ENCODE results near the gene IQGAP2.

IQGAP2 gene

GRCh38 chr5:76555114-76555513, 152.0 kb downstream of the IQGAP2 start:
- no peaks in the 10 kb centered on the region for H3K27me3 ChIP-seq (ENCODE audit: control insufficient read depth in 5 of 5, insufficient read depth in 4 of 5, low read length in 5 of 5)
- H3K4me1 ChIP-seq (ENCODE audit: control insufficient read depth in 5 of 5, insufficient read depth in 5 of 5, low read length in 5 of 5): peaks cover 0 to 3% (median 0%) of the 10 kb centered on the region in 5 donors
- H3K4me3 ChIP-seq (ENCODE audit: low read depth in 1 of 5, low read length in 5 of 5): no peak overlapping the region
- no peaks in the 10 kb centered on the region for H3K9me3 ChIP-seq (ENCODE audit: control insufficient read depth in 5 of 5, low read length in 5 of 5)
- no peaks in the 10 kb centered on the region for H3K36me3 ChIP-seq (ENCODE audit: control insufficient read depth in 5 of 5, insufficient read depth in 5 of 5, low read length in 5 of 5)
- no peak overlapping the region for H3K27ac ChIP-seq (ENCODE audit: low read depth, low read length)
- no peak overlapping the region for H3K9ac ChIP-seq (ENCODE audit: low read length in 5 of 5)

DNA sequence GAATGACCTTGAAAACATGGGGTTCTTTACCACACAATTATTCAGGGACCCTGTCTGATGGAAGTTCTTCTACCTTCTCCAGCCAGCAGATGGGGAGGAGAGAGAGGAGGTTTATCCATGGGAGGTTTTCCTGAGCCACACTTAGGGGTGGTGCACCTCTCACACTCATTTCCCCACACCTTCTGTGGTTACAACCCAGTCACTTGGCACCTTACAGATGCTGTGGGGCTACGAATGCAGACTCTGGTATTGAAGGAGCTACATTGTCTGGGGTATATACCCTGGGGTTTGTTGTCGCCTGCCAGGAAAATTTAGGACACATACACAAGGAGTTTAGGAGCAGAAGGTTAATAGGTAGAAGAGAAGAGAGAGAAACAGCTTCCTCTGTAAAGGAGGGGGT, 152.6 kb downstream of the IQGAP2 start:
- Histone ChIP-seq H3K9me3 (ENCODE audit: control insufficient read depth in 5 of 5, low read length in 5 of 5) (no peaks in the 10 kb centered on the region), H3K4me1 (ENCODE audit: control insufficient read depth in 5 of 5, insufficient read depth in 5 of 5, low read length in 5 of 5) (peaks cover 0 to 3% (median 0%) of the 10 kb centered on the region in 5 donors), H3K36me3 (ENCODE audit: control insufficient read depth in 5 of 5, insufficient read depth in 5 of 5, low read length in 5 of 5) (no peaks in the 10 kb centered on the region), H3K4me3 (ENCODE audit: low read depth in 1 of 5, low read length in 5 of 5) (no peak overlapping the region), H3K27me3 (ENCODE audit: control insufficient read depth in 5 of 5, insufficient read depth in 4 of 5, low read length in 5 of 5) (no peaks in the 10 kb centered on the region), H3K27ac (ENCODE audit: low read depth, low read length) (no peak overlapping the region), H3K9ac (ENCODE audit: low read length in 5 of 5) (no peak overlapping the region)

GRCh38 chr5:76556511-76557221, 153.6 kb downstream of the IQGAP2 start:
- H3K27ac ChIP-seq (ENCODE audit: low read depth, low read length): no peak overlapping the region
- peaks cover 0 to 8% (median 0%) of the 10 kb centered on the region in 5 donors for H3K4me1 ChIP-seq (ENCODE audit: control insufficient read depth in 5 of 5, insufficient read depth in 5 of 5, low read length in 5 of 5)

DNA sequence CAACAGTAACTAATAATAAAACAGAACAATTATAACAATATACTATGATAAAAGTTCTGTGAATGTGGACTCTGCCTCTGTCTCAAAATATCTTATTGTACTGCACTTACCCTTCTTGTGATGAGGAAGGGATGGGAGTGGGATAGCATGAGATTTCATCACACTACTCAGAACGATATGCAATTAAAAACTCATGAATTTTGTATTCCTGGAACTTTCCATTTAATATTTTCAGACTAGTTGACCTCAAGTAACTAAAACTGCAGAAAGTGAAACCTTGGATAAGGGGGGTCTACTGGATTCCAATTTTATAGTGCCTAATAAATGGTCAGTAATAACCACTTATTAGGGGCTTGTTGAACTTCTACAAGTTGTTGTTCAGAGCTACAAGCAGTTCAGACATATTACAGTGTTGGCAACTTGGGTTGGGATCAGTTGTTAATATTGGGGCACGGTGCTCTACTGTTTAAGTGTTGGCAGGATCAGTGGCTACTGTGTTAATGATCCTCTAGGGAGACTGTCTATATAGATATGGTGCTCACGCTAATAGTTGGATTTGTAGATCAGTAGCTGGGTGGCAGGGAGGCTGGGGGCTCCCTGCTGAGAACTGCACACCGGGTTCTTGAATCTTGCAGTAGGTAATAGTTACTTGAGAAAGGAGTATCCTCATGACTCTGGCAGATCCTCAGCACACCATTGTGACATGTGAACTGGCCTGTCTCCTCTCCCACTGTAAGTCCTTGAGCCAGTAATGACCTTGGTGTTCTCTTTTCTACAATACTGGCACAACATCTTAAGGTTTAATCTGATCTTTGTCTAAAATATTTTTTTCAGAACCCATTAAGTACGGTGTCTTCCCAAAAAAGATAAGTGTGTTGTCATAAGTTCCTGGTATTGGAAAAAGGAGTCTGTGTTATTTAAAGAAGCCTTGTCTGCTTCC, 158.1 kb downstream of the IQGAP2 start:
- H3K4me3 ChIP-seq (ENCODE audit: low read depth in 1 of 5, low read length in 5 of 5): no peak overlapping the region
- H3K9me3 ChIP-seq (ENCODE audit: control insufficient read depth in 5 of 5, low read length in 5 of 5): no peaks in the 10 kb centered on the region
- no peaks in the 10 kb centered on the region for H3K27me3 ChIP-seq (ENCODE audit: control insufficient read depth in 5 of 5, insufficient read depth in 4 of 5, low read length in 5 of 5)
- peaks cover 0 to 5% (median 0%) of the 10 kb centered on the region in 5 donors for H3K4me1 ChIP-seq (ENCODE audit: control insufficient read depth in 5 of 5, insufficient read depth in 5 of 5, low read length in 5 of 5)
- H3K9ac ChIP-seq (ENCODE audit: low read length in 5 of 5): no peak overlapping the region
- no peaks in the 10 kb centered on the region for H3K36me3 ChIP-seq (ENCODE audit: control insufficient read depth in 5 of 5, insufficient read depth in 5 of 5, low read length in 5 of 5)
- no peak overlapping the region for H3K27ac ChIP-seq (ENCODE audit: low read depth, low read length)

More at GRCh38 chr5:76556511-76557221, 153.6 kb downstream of the IQGAP2 start:
- no peaks in the 10 kb centered on the region for H3K36me3 ChIP-seq (ENCODE audit: control insufficient read depth in 5 of 5, insufficient read depth in 5 of 5, low read length in 5 of 5)
- no peak overlapping the region for H3K9ac ChIP-seq (ENCODE audit: low read length in 5 of 5)
- no peaks in the 10 kb centered on the region for H3K27me3 ChIP-seq (ENCODE audit: control insufficient read depth in 5 of 5, insufficient read depth in 4 of 5, low read length in 5 of 5)
- no peak overlapping the region for H3K4me3 ChIP-seq (ENCODE audit: low read depth in 1 of 5, low read length in 5 of 5)
- no peaks in the 10 kb centered on the region for H3K9me3 ChIP-seq (ENCODE audit: control insufficient read depth in 5 of 5, low read length in 5 of 5)

DNA sequence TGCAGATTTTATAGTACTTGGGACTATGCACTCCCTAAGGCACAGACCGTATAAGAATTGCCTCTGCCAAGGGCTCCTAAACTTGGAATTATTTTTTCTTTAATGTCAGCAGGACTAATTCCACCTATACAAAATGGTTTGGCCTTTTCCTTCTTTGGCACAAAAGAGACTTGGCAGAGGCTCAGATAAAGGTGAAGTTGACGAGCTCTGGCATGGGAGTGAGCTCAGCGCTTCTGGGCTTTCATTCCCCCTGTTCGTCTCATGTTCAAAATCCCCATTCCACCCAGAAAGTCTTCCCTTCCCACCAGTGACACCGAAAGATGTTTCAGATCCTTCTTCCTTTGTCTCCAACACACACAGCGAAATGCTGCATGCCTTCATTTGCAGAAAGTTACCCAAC, 158.9 kb downstream of the IQGAP2 start:
- no peak overlapping the region for H3K9ac ChIP-seq (ENCODE audit: low read length in 5 of 5)
- H3K27me3 ChIP-seq (ENCODE audit: control insufficient read depth in 5 of 5, insufficient read depth in 4 of 5, low read length in 5 of 5): no peaks in the 10 kb centered on the region
- no peaks in the 10 kb centered on the region for H3K9me3 ChIP-seq (ENCODE audit: control insufficient read depth in 5 of 5, low read length in 5 of 5)
- H3K36me3 ChIP-seq (ENCODE audit: control insufficient read depth in 5 of 5, insufficient read depth in 5 of 5, low read length in 5 of 5): no peaks in the 10 kb centered on the region
- H3K4me3 ChIP-seq (ENCODE audit: low read depth in 1 of 5, low read length in 5 of 5): no peak overlapping the region
- no peak overlapping the region for H3K27ac ChIP-seq (ENCODE audit: low read depth, low read length)
- peaks cover 0 to 5% (median 0%) of the 10 kb centered on the region in 5 donors for H3K4me1 ChIP-seq (ENCODE audit: control insufficient read depth in 5 of 5, insufficient read depth in 5 of 5, low read length in 5 of 5)

- Histone ChIP-seq H3K36me3 (ENCODE audit: control insufficient read depth in 5 of 5, insufficient read depth in 5 of 5, low read length in 5 of 5) (no peaks in the 10 kb centered on the region), H3K27ac (ENCODE audit: low read depth, low read length) (no peak overlapping the region), H3K4me1 (ENCODE audit: control insufficient read depth in 5 of 5, insufficient read depth in 5 of 5, low read length in 5 of 5) (peaks cover 0 to 5% (median 0%) of the 10 kb centered on the region in 5 donors), H3K9me3 (ENCODE audit: control insufficient read depth in 5 of 5, low read length in 5 of 5) (no peaks in the 10 kb centered on the region), H3K27me3 (ENCODE audit: control insufficient read depth in 5 of 5, insufficient read depth in 4 of 5, low read length in 5 of 5) (no peaks in the 10 kb centered on the region), H3K4me3 (ENCODE audit: low read depth in 1 of 5, low read length in 5 of 5) (no peak overlapping the region), H3K9ac (ENCODE audit: low read length in 5 of 5) (no peak overlapping the region)
Measured at GRCh38 chr5:76565009-76565408, 161.9 kb downstream of the IQGAP2 start.

DNA sequence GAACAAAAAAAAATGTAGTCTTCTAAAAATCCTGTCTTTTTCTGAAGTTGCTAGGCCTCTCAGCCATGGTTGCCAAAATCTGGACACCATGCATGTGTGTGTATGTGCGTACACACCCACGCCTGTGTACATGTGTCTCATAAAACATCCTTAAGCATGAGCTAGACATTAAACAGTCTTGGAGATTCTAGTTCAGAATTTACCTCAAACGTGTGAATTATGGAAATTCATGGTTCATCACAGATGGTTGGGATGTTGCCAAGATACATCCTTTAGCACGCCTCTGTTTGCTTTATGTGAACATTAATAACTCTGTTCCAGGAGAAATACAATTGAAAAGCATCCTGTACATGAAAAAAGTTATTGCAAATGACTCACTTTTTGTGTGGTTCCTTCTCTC, 167.1 kb downstream of the IQGAP2 start:
- Histone ChIP-seq H3K4me3 (ENCODE audit: low read depth in 1 of 5, low read length in 5 of 5) (no peak overlapping the region), H3K9me3 (ENCODE audit: control insufficient read depth in 5 of 5, low read length in 5 of 5) (no peaks in the 10 kb centered on the region), H3K36me3 (ENCODE audit: control insufficient read depth in 5 of 5, insufficient read depth in 5 of 5, low read length in 5 of 5) (no peaks in the 10 kb centered on the region), H3K4me1 (ENCODE audit: control insufficient read depth in 5 of 5, insufficient read depth in 5 of 5, low read length in 5 of 5) (peaks cover 0 to 6% (median 0%) of the 10 kb centered on the region in 5 donors), H3K27ac (ENCODE audit: low read depth, low read length) (no peak overlapping the region), H3K9ac (ENCODE audit: low read length in 5 of 5) (no peak overlapping the region), H3K27me3 (ENCODE audit: control insufficient read depth in 5 of 5, insufficient read depth in 4 of 5, low read length in 5 of 5) (no peaks in the 10 kb centered on the region)

DNA sequence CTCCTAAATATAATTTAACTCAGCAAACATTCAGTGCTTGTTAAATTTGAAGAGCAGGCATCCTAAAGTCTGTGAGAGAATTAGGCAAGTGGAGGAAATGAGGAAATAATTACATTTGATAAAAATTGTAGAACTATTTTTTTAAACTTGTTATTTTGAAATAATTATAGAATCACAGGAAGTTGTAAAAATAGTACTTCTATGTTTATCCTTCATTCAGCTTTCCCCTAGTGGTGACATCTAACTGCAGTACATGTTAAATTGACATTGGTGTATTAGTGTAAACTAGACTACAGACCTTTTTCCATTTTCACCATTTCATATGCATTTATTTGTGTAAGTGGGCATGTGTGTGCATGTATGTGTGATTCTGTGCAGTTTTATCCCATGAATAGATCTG, 168.5 kb downstream of the IQGAP2 start:
- Histone ChIP-seq H3K27ac (ENCODE audit: low read depth, low read length) (no peak overlapping the region), H3K4me1 (ENCODE audit: control insufficient read depth in 5 of 5, insufficient read depth in 5 of 5, low read length in 5 of 5) (peaks cover 0 to 6% (median 0%) of the 10 kb centered on the region in 5 donors), H3K9me3 (ENCODE audit: control insufficient read depth in 5 of 5, low read length in 5 of 5) (no peaks in the 10 kb centered on the region), H3K36me3 (ENCODE audit: control insufficient read depth in 5 of 5, insufficient read depth in 5 of 5, low read length in 5 of 5) (no peaks in the 10 kb centered on the region), H3K4me3 (ENCODE audit: low read depth in 1 of 5, low read length in 5 of 5) (no peak overlapping the region), H3K9ac (ENCODE audit: low read length in 5 of 5) (no peak overlapping the region), H3K27me3 (ENCODE audit: control insufficient read depth in 5 of 5, insufficient read depth in 4 of 5, low read length in 5 of 5) (no peaks in the 10 kb centered on the region)

GRCh38 chr5:76576450-76576849, 173.4 kb downstream of the IQGAP2 start:
- Histone ChIP-seq H3K36me3 (ENCODE audit: control insufficient read depth in 5 of 5, insufficient read depth in 5 of 5, low read length in 5 of 5) (no peaks in the 10 kb centered on the region), H3K4me1 (ENCODE audit: control insufficient read depth in 5 of 5, insufficient read depth in 5 of 5, low read length in 5 of 5) (peaks cover 0 to 14% (median 6%) of the 10 kb centered on the region in 5 donors), H3K9me3 (ENCODE audit: control insufficient read depth in 5 of 5, low read length in 5 of 5) (no peaks in the 10 kb centered on the region), H3K4me3 (ENCODE audit: low read depth in 1 of 5, low read length in 5 of 5) (no peak overlapping the region), H3K9ac (ENCODE audit: low read length in 5 of 5) (no peak overlapping the region), H3K27ac (ENCODE audit: low read depth, low read length) (no peak overlapping the region), H3K27me3 (ENCODE audit: control insufficient read depth in 5 of 5, insufficient read depth in 4 of 5, low read length in 5 of 5) (no peaks in the 10 kb centered on the region)

GRCh38 chr5:76576996-76577395, 173.9 kb downstream of the IQGAP2 start:
- no peak overlapping the region for H3K4me3 ChIP-seq (ENCODE audit: low read depth in 1 of 5, low read length in 5 of 5)
- H3K9ac ChIP-seq (ENCODE audit: low read length in 5 of 5): no peak overlapping the region
- no peaks in the 10 kb centered on the region for H3K9me3 ChIP-seq (ENCODE audit: control insufficient read depth in 5 of 5, low read length in 5 of 5)
- peaks cover 0 to 11% (median 2%) of the 10 kb centered on the region in 5 donors for H3K4me1 ChIP-seq (ENCODE audit: control insufficient read depth in 5 of 5, insufficient read depth in 5 of 5, low read length in 5 of 5)
- H3K27me3 ChIP-seq (ENCODE audit: control insufficient read depth in 5 of 5, insufficient read depth in 4 of 5, low read length in 5 of 5): no peaks in the 10 kb centered on the region
- no peak overlapping the region for H3K27ac ChIP-seq (ENCODE audit: low read depth, low read length)
- H3K36me3 ChIP-seq (ENCODE audit: control insufficient read depth in 5 of 5, insufficient read depth in 5 of 5, low read length in 5 of 5): no peaks in the 10 kb centered on the region
